Karpas-422 (cell line): ENCODE measurements around the gene NSUN5. TPM values are rescaled to one million over a fixed set of nuclear protein-coding genes. Genes with fewer than 3 reads are reported as not detected.
"Not testable (repeated sequence)": the region's sequence is repeated elsewhere in the genome, so short reads cannot be mapped to it uniquely, and the experiment has no call there.

Source experiments
- DNase-seq: peaks from one replicate; pipeline ENCODE4 v3.0.0-alpha.2; 2015
- H2AFZ ChIP-seq: fragments of 200-600 bp; sonication (generic); 2 replicates; pipeline ENCODE4 v1.6.1; 2014; ENCODE audit warnings: antibody characterized with exemption, low read length, mixed read lengths
- H3K27ac ChIP-seq: fragments of 200-600 bp; sonication (generic); 2 replicates; pipeline ENCODE4 v1.5.1; 2014; ENCODE audit warnings: mild to moderate bottlenecking, low read length, moderate library complexity
- H3K27me3 ChIP-seq: fragments of 200-600 bp; sonication (generic); 2 replicates; pipeline ENCODE4 v1.6.1; 2014; ENCODE audit warnings: low read length, mixed read lengths
- H3K36me3 ChIP-seq: fragments of 200-600 bp; sonication (generic); 2 replicates; pipeline ENCODE4 v1.6.1; 2014; ENCODE audit warnings: low read length, mixed read lengths; ENCODE audit not compliant: insufficient read depth
- H3K4me1 ChIP-seq: fragments of 200-600 bp; sonication (generic); 2 replicates; pipeline ENCODE4 v1.6.1; 2014; ENCODE audit warnings: mild to moderate bottlenecking, low read length, mixed read lengths
- H3K4me2 ChIP-seq: fragments of 200-600 bp; sonication (generic); 2 replicates; pipeline ENCODE4 v1.6.1; 2014; ENCODE audit warnings: low read length, low read depth, mild to moderate bottlenecking; ENCODE audit not compliant: poor library complexity, severe bottlenecking
- H3K4me3 ChIP-seq: fragments of 200-600 bp; sonication (generic); 2 replicates; pipeline ENCODE4 v1.5.1; 2014; ENCODE audit warnings: mild to moderate bottlenecking, antibody characterized with exemption, low read length, mixed read lengths
- H3K79me2 ChIP-seq: fragments of 200-600 bp; sonication (generic); 2 replicates; pipeline ENCODE4 v1.6.1; 2014; ENCODE audit warnings: mild to moderate bottlenecking, low read length, mixed read lengths
- H3K9ac ChIP-seq: fragments of 200-600 bp; sonication (generic); 2 replicates; pipeline ENCODE4 v1.6.0; 2014; ENCODE audit warnings: low read length
- H3K9me2 ChIP-seq: fragments of 200-600 bp; sonication (generic), shearing (Covaris generic); replicated peaks from 2 replicates; pipeline ENCODE4 v1.6.0; 2014; ENCODE audit warnings: mild to moderate bottlenecking, low read length, moderate library complexity; ENCODE audit not compliant: insufficient read depth
- H3K9me3 ChIP-seq: fragments of 300-700, 200-600 bp; sonication (generic); 2 replicates; pipeline ENCODE4 v1.6.1; 2014; ENCODE audit warnings: low read length, mixed read lengths
- H4K20me1 ChIP-seq: fragments of 200-600 bp; sonication (generic); 2 replicates; pipeline ENCODE4 v1.6.1; 2014; ENCODE audit warnings: mild to moderate bottlenecking, antibody characterized with exemption, low read length, low read depth; ENCODE audit not compliant: insufficient read depth
- total RNA-seq: library from RNA; depleted of rRNA; stranded (reverse); fragments of >200 nt; shearing (Covaris generic); gene quantifications from 2 replicates; pipeline ENCODE4 v1.2.3, GENCODE V29; 2014; ENCODE audit warnings: low replicate concordance

NSUN5 gene
- total RNA-seq, 1 experiment from 2014 or later, result 31.6 TPM

DNA sequence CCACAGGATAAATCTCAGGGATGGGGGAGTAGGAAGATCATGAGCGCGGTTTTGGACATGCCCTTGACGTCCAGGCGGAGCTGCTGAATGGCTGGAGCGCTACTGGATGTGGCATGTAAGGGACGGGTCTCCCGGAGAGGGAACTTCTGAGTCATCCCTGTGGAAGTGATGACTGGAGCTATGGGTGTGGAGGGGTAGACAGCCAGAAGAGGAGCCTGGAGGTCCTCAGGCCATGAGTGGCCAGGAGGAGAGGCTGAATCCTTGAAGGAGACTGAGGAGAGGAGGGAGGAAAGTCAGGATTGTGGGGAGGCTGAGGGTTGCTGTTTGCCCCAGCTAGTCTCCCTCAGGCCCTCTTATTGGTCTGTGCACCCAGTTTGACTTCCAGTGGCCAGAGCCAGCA, 2.8 kb upstream of the NSUN5 start:
- H3K27me3 ChIP-seq, H3K9ac ChIP-seq, H3K27ac ChIP-seq, H3K4me3 ChIP-seq, H3K4me2 ChIP-seq, DNase-seq, H3K9me2 ChIP-seq, H3K9me3 ChIP-seq, H2AFZ ChIP-seq, H3K36me3 ChIP-seq: not testable (repeated sequence)
- peaks cover 16% of the 10 kb centered on the region for H3K4me1 ChIP-seq
- H4K20me1 ChIP-seq, result peaks cover 10% of the 10 kb centered on the region; the same call in 1 of the 2 replicates
- peaks cover 22% of the 10 kb centered on the region for H3K79me2 ChIP-seq

GRCh38 chr7:73308074-73308664, 457 bp downstream of the NSUN5 start:
- peaks cover 16% of the 10 kb centered on the region for H3K4me1 ChIP-seq
- peaks cover 5% of the 10 kb centered on the region for H3K36me3 ChIP-seq
- no peaks in the 10 kb centered on the region for H3K9me3 ChIP-seq
- DNase-seq, result no peak
- peaks cover 22% of the 10 kb centered on the region for H3K79me2 ChIP-seq
- H2AFZ ChIP-seq, result peak overlapping the region; percentile 42
- H3K27ac ChIP-seq, result 0 out of 2 replicates have a peak overlapping the region, but pooled peaks have one; percentile 22
- H3K9ac ChIP-seq, result peak overlapping the region; percentile 87
- H3K4me2 ChIP-seq, result peak overlapping the region; percentile 77
- H3K27me3 ChIP-seq, result no peaks in the 10 kb centered on the region
- H3K4me3 ChIP-seq, result peak overlapping the region; percentile 98
- H3K9me2 ChIP-seq, result no peaks in the 10 kb centered on the region
- peaks cover 10% of the 10 kb centered on the region; the same call in 1 of the 2 replicates for H4K20me1 ChIP-seq

GRCh38 chr7:73307436-73307835, 1.2 kb downstream of the NSUN5 start:
- H3K27me3 ChIP-seq, result no peaks in the 10 kb centered on the region
- no peaks in the 10 kb centered on the region for H3K9me2 ChIP-seq
- peak overlapping the region; percentile 77 for H3K4me2 ChIP-seq
- peaks cover 22% of the 10 kb centered on the region for H3K79me2 ChIP-seq
- peaks cover 5% of the 10 kb centered on the region for H3K36me3 ChIP-seq
- no peak overlapping the region for H2AFZ ChIP-seq
- peak overlapping the region; percentile 98 for H3K4me3 ChIP-seq
- peaks cover 10% of the 10 kb centered on the region; the same call in 1 of the 2 replicates for H4K20me1 ChIP-seq
- H3K9ac ChIP-seq, result peak overlapping the region; percentile 87
- no peaks in the 10 kb centered on the region for H3K9me3 ChIP-seq
- no peak for DNase-seq
- H3K27ac ChIP-seq, result no peak overlapping the region
- peaks cover 16% of the 10 kb centered on the region for H3K4me1 ChIP-seq

DNA sequence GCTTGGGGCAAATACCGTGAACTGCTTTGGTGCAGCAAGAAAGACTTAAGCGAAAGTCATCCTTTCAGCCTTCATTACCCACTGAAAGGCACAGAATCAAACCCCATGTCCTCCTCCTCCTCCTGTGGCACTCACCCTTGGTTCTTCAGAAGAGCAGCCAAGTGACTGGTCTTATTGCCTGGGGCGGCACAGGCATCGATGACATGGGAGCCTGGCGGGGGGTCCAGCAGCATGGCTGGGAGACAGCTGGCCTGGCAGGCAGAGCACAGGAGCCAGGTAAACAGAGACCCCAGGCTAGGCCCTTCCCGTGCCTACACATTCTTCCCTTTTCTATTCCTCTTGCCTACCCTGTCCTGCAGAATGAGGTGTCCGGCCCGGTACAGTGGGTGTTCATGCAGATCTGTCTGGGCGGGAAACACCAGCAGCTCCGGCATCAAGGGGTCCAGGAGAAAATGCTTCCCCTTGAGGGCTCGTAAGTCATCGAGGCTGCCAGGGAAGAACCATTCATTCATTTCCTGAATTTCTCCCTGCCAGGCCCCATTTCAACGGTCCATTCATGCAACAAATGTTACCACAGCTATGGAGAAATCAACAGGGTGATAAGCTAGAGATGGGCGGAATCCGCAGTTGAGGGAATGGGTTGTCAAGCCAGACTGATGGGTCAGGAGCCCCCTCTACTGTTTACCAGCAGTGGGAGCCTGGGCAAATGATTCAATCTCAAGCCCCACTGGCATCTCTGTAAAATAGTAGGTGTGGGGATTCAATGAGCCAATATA, 3.8 kb downstream of the NSUN5 start:
- not testable (repeated sequence) for H3K27ac ChIP-seq, H3K9me2 ChIP-seq, H3K9me3 ChIP-seq, H3K27me3 ChIP-seq, H3K36me3 ChIP-seq, H3K4me2 ChIP-seq, H2AFZ ChIP-seq, H3K9ac ChIP-seq, DNase-seq, H3K4me3 ChIP-seq
- Histone ChIP-seq H3K79me2 (peaks cover 22% of the 10 kb centered on the region), H4K20me1 (peaks cover 10% of the 10 kb centered on the region; the same call in 1 of the 2 replicates), H3K4me1 (peaks cover 16% of the 10 kb centered on the region)

DNA sequence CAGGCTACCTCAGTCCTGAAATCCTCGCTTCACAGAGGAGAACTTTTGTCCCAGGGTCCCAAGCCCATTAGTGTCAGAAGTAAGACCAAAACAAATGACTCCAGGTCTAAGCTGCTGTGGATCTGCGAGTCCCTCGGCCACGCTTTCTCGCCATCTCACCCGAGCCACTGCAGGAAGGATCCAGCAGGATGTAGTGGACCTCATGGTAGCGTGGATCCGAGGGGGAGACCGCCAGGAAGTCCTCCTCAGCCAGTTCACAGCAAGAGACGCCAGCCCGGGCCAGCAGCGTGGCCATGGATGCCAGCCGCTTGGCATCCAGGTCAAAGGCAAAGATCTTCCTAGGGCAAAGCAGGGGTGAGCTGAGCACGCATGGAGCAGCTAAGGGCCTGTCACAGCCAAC, 4.6 kb downstream of the NSUN5 start:
- peaks cover 5% of the 10 kb centered on the region for H3K36me3 ChIP-seq
- H3K4me3 ChIP-seq, result no peak overlapping the region
- H3K27ac ChIP-seq, result no peak overlapping the region
- H3K4me1 ChIP-seq, result peaks cover 14% of the 10 kb centered on the region
- DNase-seq, result no peak
- H3K9me2 ChIP-seq, result no peaks in the 10 kb centered on the region
- no peak overlapping the region for H2AFZ ChIP-seq
- H3K27me3 ChIP-seq, result no peaks in the 10 kb centered on the region
- no peak overlapping the region for H3K9ac ChIP-seq
- peaks cover 10% of the 10 kb centered on the region; the same call in 1 of the 2 replicates for H4K20me1 ChIP-seq
- H3K9me3 ChIP-seq, result no peaks in the 10 kb centered on the region
- peaks cover 22% of the 10 kb centered on the region for H3K79me2 ChIP-seq
- no peak overlapping the region for H3K4me2 ChIP-seq

- Histone ChIP-seq H3K9me3 (no peaks in the 10 kb centered on the region), H3K4me1 (peaks cover 12% of the 10 kb centered on the region), H3K4me2 (no peak overlapping the region), H3K79me2 (peaks cover 20% of the 10 kb centered on the region), H3K4me3 (no peak overlapping the region), H3K36me3 (peaks cover 5% of the 10 kb centered on the region), H3K9ac (no peak overlapping the region), H3K27ac (no peak overlapping the region), H4K20me1 (peaks cover 10% of the 10 kb centered on the region; the same call in 1 of the 2 replicates), H3K9me2 (no peaks in the 10 kb centered on the region), H2AFZ (no peak overlapping the region), H3K27me3 (no peaks in the 10 kb centered on the region)
- DNase-seq, result no peak
Observed at GRCh38 chr7:73303546-73303945, 5.1 kb downstream of the NSUN5 start.

GRCh38 chr7:73302846-73303245, 5.8 kb downstream of the NSUN5 start:
- H3K27ac ChIP-seq, H3K9me2 ChIP-seq, H3K4me2 ChIP-seq, H3K4me1 ChIP-seq, H3K9me3 ChIP-seq, H3K9ac ChIP-seq, DNase-seq, H3K27me3 ChIP-seq, H2AFZ ChIP-seq, H3K36me3 ChIP-seq, H4K20me1 ChIP-seq, H3K4me3 ChIP-seq: not testable (repeated sequence)
- H3K79me2 ChIP-seq, result peaks cover 13% of the 10 kb centered on the region

- not testable (repeated sequence) for H3K79me2 ChIP-seq, H3K4me2 ChIP-seq, H3K36me3 ChIP-seq, H3K9me3 ChIP-seq, H3K9ac ChIP-seq, DNase-seq, H3K9me2 ChIP-seq, H2AFZ ChIP-seq, H3K27ac ChIP-seq, H3K4me3 ChIP-seq, H4K20me1 ChIP-seq, H3K27me3 ChIP-seq, H3K4me1 ChIP-seq
Observed at GRCh38 chr7:73301108-73301507, 7.5 kb downstream of the NSUN5 start.
